SU-DHL-6 (cell line): Measurements from ENCODE around the gene SPP2.

ENCODE experiments used
- CTCF ChIP-seq: fragments of 200-600 bp; sonication (generic); IDR thresholded peaks from one replicate; pipeline ENCODE4 v1.5.1; 2017; ENCODE audit warnings: antibody characterized with exemption, mild to moderate bottlenecking, low read length, moderate library complexity; ENCODE audit not compliant: insufficient read depth, poor library complexity, severe bottlenecking
- EZH2phosphoT487 ChIP-seq: fragments of 200-600 bp; sonication (generic), shearing (Covaris generic); conservative IDR thresholded peaks from 2 replicates; pipeline ENCODE4 v1.6.1; 2018; ENCODE audit warnings: mild to moderate bottlenecking, antibody characterized with exemption, low read length, moderate library complexity, mixed read lengths

DNA sequence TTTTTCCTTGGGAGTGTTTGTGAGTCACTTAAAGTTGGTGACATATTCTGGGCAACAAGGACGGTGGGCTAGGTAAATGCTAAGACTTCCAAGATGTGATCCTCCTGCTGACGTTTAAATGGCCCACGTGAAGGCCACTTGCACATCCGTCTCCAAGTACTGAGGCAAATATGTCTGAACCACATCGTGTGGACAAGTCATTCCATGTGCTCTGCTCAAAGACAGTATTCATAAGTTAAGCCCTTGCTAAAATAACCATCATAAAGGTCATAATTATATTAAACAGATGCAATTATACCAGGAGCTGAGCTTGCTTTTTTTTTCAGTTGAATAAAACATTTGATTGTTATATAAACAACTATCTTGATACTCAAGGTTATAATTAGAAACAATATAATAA, 44.8 kb downstream of the SPP2 start:
- TF ChIP-seq CTCF: no peak
- no peak for TF ChIP-seq EZH2phosphoT487
